ENCODE measurements around the gene SCN9A. TPM values are rescaled to one million over a fixed set of nuclear protein-coding genes. Genes with fewer than 3 reads are reported as not detected.

The SCN9A gene
- polyA plus RNA-seq (2013, experiment 1 of 2), result 0.17 TPM
- polyA plus RNA-seq (2013, experiment 2 of 2), result 0.21 TPM

DNA sequence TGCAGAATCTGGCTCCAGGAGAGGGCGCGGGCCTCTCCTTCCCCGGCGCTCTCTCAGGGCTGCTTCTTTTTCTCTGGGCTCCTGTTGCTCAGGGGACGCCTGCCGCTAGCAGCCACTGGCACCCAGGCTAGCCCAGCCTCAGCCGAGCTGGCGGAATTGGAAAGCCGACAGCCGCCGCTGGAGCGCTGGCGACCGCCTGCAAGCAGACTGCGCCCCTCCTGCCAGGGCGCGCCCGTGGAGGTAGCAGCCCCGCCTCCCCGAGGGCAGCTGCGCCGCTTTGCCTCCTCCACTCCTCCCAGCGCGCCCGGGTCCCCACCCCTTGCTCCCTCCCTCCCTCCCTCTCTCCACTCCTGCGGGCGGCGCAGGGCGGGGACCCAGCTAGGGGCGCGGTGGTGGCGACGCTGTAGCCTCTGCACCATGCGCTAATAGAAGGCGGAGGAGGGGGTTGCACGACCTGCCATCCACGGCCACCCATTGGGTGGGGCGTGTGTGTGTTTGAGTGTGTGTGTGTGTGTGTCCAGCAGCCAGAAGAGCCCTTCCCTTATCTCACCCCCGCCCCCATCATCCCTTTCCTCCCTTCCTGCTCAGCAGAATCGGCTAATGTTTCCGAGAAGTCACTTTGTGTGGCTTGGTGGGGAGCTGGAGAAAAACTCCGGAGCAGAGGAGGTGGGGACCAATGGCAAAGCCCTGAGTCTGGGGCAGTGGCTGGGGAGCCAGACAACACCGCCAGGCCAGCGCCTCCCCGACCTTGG, at the start of gene SCN9A:
Gene SCN9A, minus strand, starts transcription at position 209 of the 752 bp plus-strand sequence. CDS start 64,188 bp downstream, outside the sequence.
- Histone ChIP-seq H2BK12ac (ENCODE audit: low read length) (no peak within 1 kb of the TSS), H2BK5ac (ENCODE audit: low read length) (no peak within 1 kb of the TSS), H3K9ac (ENCODE audit: low read depth, low read length, poor library complexity) (peak within 1 kb of the TSS; percentile 83), H3K27ac (replicated peaks; ENCODE audit: low read length) (no peak within 1 kb of the TSS), H2AFZ (ENCODE audit: low read length) (peak within 1 kb of the TSS; percentile 99), H3K27me3 (ENCODE audit: control insufficient read depth in 3 of 3, insufficient read depth in 3 of 3, low read depth in 1 of 3, low read length in 3 of 3) (peaks cover 0 to 3% (median 0%) of the 10 kb centered on the region in 3 experiments), H3K9me3 (replicated peaks in 1 of 2; ENCODE audit: control insufficient read depth in 2 of 2, insufficient read depth in 1 of 2, low read depth in 1 of 2, low read length in 2 of 2) (no peaks in the 10 kb centered on the region), H3K23ac (ENCODE audit: low read depth, low read length, poor library complexity) (peak within 1 kb of the TSS; percentile 75), H3K4me1 (ENCODE audit: control insufficient read depth in 2 of 2, insufficient read depth in 1 of 2, low read depth in 1 of 2, low read length in 2 of 2) (peaks cover 2 to 8% of the 10 kb centered on the region in 2 donors), H3K4me2 (ENCODE audit: insufficient read depth, low read length, poor library complexity, severe bottlenecking) (peak within 1 kb of the TSS; percentile 97), H3K36me3 (replicated peaks in 1 of 2; ENCODE audit: control insufficient read depth in 2 of 2, insufficient read depth in 2 of 2, low read length in 2 of 2) (no peaks in the 10 kb centered on the region), H2BK15ac (ENCODE audit: low read length) (peak within 1 kb of the TSS; percentile 47), H2AK5ac (ENCODE audit: low read depth, low read length) (no peak within 1 kb of the TSS), H3K4me3 (ENCODE audit: low read length in 2 of 2) (peak within 1 kb of the TSS; percentile 57 to 84), H4K8ac (ENCODE audit: low read depth, low read length) (no peak within 1 kb of the TSS), H2BK120ac (ENCODE audit: low read depth, low read length) (no peak within 1 kb of the TSS), H4K91ac (ENCODE audit: low read depth, low read length, poor library complexity) (no peak within 1 kb of the TSS), H3K14ac (ENCODE audit: low read length) (no peak within 1 kb of the TSS), H3K79me1 (ENCODE audit: low read depth, low read length) (no peaks in the 10 kb centered on the region), H3K4ac (ENCODE audit: low read length) (no peak within 1 kb of the TSS), H3K18ac (ENCODE audit: low read length) (peak within 1 kb of the TSS; percentile 85)
- peak; percentile 82 for DNase-seq (ENCODE audit: low spot score)
- WGBS, 2 donors (ENCODE audit: extremely low coverage in 2 of 2, insufficient read length in 2 of 2, insufficient replicate concordance in 1 of 2), result no CpG with 5 or more reads among the region's 45 CpGs

DNA sequence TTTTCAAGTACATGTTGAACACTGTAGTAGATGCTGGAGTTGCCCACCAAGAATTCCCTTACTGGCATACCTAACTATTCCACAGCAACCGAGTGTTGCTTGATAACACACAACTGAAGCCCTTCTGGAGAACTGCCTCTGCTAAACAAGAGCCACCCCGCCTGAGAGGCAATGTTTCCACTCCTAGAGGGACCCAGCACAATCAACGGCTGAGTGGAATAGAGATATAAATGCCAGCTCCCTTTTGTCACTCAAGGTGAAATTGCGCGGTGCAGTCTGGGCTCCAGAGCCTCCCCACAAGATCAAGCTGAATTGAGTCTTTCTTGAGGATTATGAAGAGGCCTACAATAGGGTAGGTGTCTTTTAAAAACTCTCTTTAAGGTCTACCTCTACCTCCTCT, 49.1 kb upstream of the SCN9A start:
- Histone ChIP-seq H3K27ac (replicated peaks; ENCODE audit: low read length) (no peak overlapping the region), H2BK12ac (ENCODE audit: low read length) (no peak overlapping the region), H3K4me3 (ENCODE audit: low read length in 2 of 2) (no peak overlapping the region), H3K27me3 (ENCODE audit: control insufficient read depth in 3 of 3, insufficient read depth in 3 of 3, low read depth in 1 of 3, low read length in 3 of 3) (no peaks in the 10 kb centered on the region), H2BK120ac (ENCODE audit: low read depth, low read length) (no peak overlapping the region), H2AFZ (ENCODE audit: low read length) (no peak overlapping the region), H3K36me3 (replicated peaks in 1 of 2; ENCODE audit: control insufficient read depth in 2 of 2, insufficient read depth in 2 of 2, low read length in 2 of 2) (no peaks in the 10 kb centered on the region), H4K8ac (ENCODE audit: low read depth, low read length) (no peak overlapping the region), H3K4ac (ENCODE audit: low read length) (no peak overlapping the region), H3K79me1 (ENCODE audit: low read depth, low read length) (no peaks in the 10 kb centered on the region), H3K9me3 (replicated peaks in 1 of 2; ENCODE audit: control insufficient read depth in 2 of 2, insufficient read depth in 1 of 2, low read depth in 1 of 2, low read length in 2 of 2) (no peaks in the 10 kb centered on the region), H2BK5ac (ENCODE audit: low read length) (no peak overlapping the region), H2BK15ac (ENCODE audit: low read length) (no peak overlapping the region), H3K23ac (ENCODE audit: low read depth, low read length, poor library complexity) (no peak overlapping the region), H4K91ac (ENCODE audit: low read depth, low read length, poor library complexity) (no peak overlapping the region), H3K9ac (ENCODE audit: low read depth, low read length, poor library complexity) (no peak overlapping the region), H3K4me2 (ENCODE audit: insufficient read depth, low read length, poor library complexity, severe bottlenecking) (no peak overlapping the region), H3K18ac (ENCODE audit: low read length) (no peak overlapping the region), H3K4me1 (ENCODE audit: control insufficient read depth in 2 of 2, insufficient read depth in 1 of 2, low read depth in 1 of 2, low read length in 2 of 2) (no peaks in the 10 kb centered on the region), H2AK5ac (ENCODE audit: low read depth, low read length) (no peak overlapping the region), H3K14ac (ENCODE audit: low read length) (no peak overlapping the region)
- DNase-seq (ENCODE audit: low spot score), result no peak
- no CpG with 5 or more reads among the region's 5 CpGs for WGBS, 2 donors (ENCODE audit: extremely low coverage in 2 of 2, insufficient read length in 2 of 2, insufficient replicate concordance in 1 of 2)

DNA sequence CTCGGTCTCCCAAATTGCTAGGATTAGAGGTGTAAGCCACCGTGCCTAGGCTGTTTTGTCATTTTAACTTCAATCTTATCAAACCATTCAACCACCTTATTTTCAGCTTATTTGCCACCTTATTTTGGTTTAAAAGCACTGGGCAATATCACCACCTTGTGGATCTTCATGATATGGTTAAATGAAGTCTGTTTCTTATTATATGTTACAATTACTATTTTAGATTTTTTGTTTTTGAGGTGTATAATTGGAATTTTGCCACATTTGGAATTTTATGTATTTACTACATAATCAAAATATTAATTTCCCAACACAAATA, 43.8 kb upstream of the SCN9A start:
- Histone ChIP-seq H3K9me3 (replicated peaks in 1 of 2; ENCODE audit: control insufficient read depth in 2 of 2, insufficient read depth in 1 of 2, low read depth in 1 of 2, low read length in 2 of 2) (no peaks in the 10 kb centered on the region), H3K27ac (replicated peaks; ENCODE audit: low read length) (no peak overlapping the region), H2BK5ac (ENCODE audit: low read length) (no peak overlapping the region), H3K14ac (ENCODE audit: low read length) (no peak overlapping the region), H3K27me3 (ENCODE audit: control insufficient read depth in 3 of 3, insufficient read depth in 3 of 3, low read depth in 1 of 3, low read length in 3 of 3) (no peaks in the 10 kb centered on the region), H4K8ac (ENCODE audit: low read depth, low read length) (no peak overlapping the region), H2BK12ac (ENCODE audit: low read length) (no peak overlapping the region), H3K4ac (ENCODE audit: low read length) (no peak overlapping the region), H3K9ac (ENCODE audit: low read depth, low read length, poor library complexity) (no peak overlapping the region), H3K4me3 (ENCODE audit: low read length in 2 of 2) (no peak overlapping the region), H2BK120ac (ENCODE audit: low read depth, low read length) (no peak overlapping the region), H3K23ac (ENCODE audit: low read depth, low read length, poor library complexity) (no peak overlapping the region), H3K36me3 (replicated peaks in 1 of 2; ENCODE audit: control insufficient read depth in 2 of 2, insufficient read depth in 2 of 2, low read length in 2 of 2) (no peaks in the 10 kb centered on the region), H3K18ac (ENCODE audit: low read length) (no peak overlapping the region), H3K4me2 (ENCODE audit: insufficient read depth, low read length, poor library complexity, severe bottlenecking) (no peak overlapping the region), H2BK15ac (ENCODE audit: low read length) (no peak overlapping the region), H3K79me1 (ENCODE audit: low read depth, low read length) (no peaks in the 10 kb centered on the region), H2AFZ (ENCODE audit: low read length) (no peak overlapping the region), H3K4me1 (ENCODE audit: control insufficient read depth in 2 of 2, insufficient read depth in 1 of 2, low read depth in 1 of 2, low read length in 2 of 2) (no peaks in the 10 kb centered on the region), H2AK5ac (ENCODE audit: low read depth, low read length) (no peak overlapping the region), H4K91ac (ENCODE audit: low read depth, low read length, poor library complexity) (no peak overlapping the region)
- peak; percentile 9 for DNase-seq (ENCODE audit: low spot score)
- no CpG with 5 or more reads among the region's 2 CpGs for WGBS, 2 donors (ENCODE audit: extremely low coverage in 2 of 2, insufficient read length in 2 of 2, insufficient replicate concordance in 1 of 2)

DNA sequence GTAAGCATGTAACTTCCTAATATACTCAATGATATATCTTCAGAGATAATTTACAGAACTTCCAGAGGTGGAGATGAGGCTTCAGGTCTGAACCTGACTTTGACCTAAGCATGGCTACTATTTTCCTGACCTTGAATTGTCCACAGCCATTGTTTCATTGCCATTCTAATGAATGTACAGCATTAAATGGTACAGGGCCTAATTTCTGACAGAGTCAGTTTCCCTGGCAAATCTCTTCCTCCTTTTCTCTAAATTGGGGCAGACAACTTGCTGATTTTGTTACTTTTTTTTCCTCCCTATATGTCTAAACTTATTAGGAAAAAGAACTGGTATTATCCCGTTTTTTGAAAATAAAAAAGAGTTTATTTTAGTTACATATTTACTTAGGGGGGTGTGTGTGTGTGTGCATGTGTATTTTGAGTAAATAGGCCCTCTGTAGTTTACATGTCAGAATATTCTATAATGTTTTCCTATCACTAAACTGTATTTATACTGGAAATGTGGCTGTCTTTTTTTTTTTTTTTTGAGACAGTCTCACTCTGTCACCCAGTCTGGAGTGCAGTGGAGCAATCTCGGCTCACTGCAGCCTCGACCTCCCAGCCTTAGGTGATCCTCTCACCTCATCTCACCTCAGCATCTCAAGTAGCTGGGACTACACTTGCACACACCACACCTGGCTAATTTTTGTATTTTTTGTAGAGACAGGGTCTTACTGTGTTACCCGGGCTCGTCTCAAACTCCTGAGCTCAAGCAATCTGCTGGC, 43.3 kb upstream of the SCN9A start:
- Histone ChIP-seq H3K27me3 (ENCODE audit: control insufficient read depth in 3 of 3, insufficient read depth in 3 of 3, low read depth in 1 of 3, low read length in 3 of 3) (no peaks in the 10 kb centered on the region), H2BK12ac (ENCODE audit: low read length) (no peak overlapping the region), H2AK5ac (ENCODE audit: low read depth, low read length) (no peak overlapping the region), H3K9me3 (replicated peaks in 1 of 2; ENCODE audit: control insufficient read depth in 2 of 2, insufficient read depth in 1 of 2, low read depth in 1 of 2, low read length in 2 of 2) (no peaks in the 10 kb centered on the region), H3K4me1 (ENCODE audit: control insufficient read depth in 2 of 2, insufficient read depth in 1 of 2, low read depth in 1 of 2, low read length in 2 of 2) (no peaks in the 10 kb centered on the region), H3K4me2 (ENCODE audit: insufficient read depth, low read length, poor library complexity, severe bottlenecking) (no peak overlapping the region), H3K18ac (ENCODE audit: low read length) (no peak overlapping the region), H3K23ac (ENCODE audit: low read depth, low read length, poor library complexity) (no peak overlapping the region), H3K4ac (ENCODE audit: low read length) (no peak overlapping the region), H3K79me1 (ENCODE audit: low read depth, low read length) (no peaks in the 10 kb centered on the region), H3K4me3 (ENCODE audit: low read length in 2 of 2) (no peak overlapping the region), H4K8ac (ENCODE audit: low read depth, low read length) (no peak overlapping the region), H4K91ac (ENCODE audit: low read depth, low read length, poor library complexity) (no peak overlapping the region), H2BK15ac (ENCODE audit: low read length) (no peak overlapping the region), H2BK120ac (ENCODE audit: low read depth, low read length) (no peak overlapping the region), H3K9ac (ENCODE audit: low read depth, low read length, poor library complexity) (no peak overlapping the region), H2BK5ac (ENCODE audit: low read length) (no peak overlapping the region), H3K14ac (ENCODE audit: low read length) (no peak overlapping the region), H2AFZ (ENCODE audit: low read length) (no peak overlapping the region), H3K27ac (replicated peaks; ENCODE audit: low read length) (no peak overlapping the region), H3K36me3 (replicated peaks in 1 of 2; ENCODE audit: control insufficient read depth in 2 of 2, insufficient read depth in 2 of 2, low read length in 2 of 2) (no peaks in the 10 kb centered on the region)
- DNase-seq (ENCODE audit: low spot score), result no peak
- WGBS, 2 donors (ENCODE audit: extremely low coverage in 2 of 2, insufficient read length in 2 of 2, insufficient replicate concordance in 1 of 2), result no CpG with 5 or more reads among the region's 5 CpGs

Measured in neuronal stem cell (in vitro differentiated cells).